ENCODE measurements around the gene PCDHGA12.
"Not testable (repeated sequence)": the region's sequence is repeated elsewhere in the genome, so short reads cannot be mapped to it uniquely, and the experiment has no call there.

The PCDHGA12 gene

GRCh38 chr5:141407790-141408505 is 22.4 kb upstream of the PCDHGA12 start, which contains the start of gene PCDHGB6:
PCDHGB6 (plus strand) TSS chr5:141408021; CDS start chr5:141408203, 182 bp downstream.
- peak; percentile 84 for FAIRE-seq
- DNase-seq (ENCODE audit: insufficient read length, low spot score), result peak; percentile 44

GRCh38 chr5:141409598-141410306 is 20.6 kb upstream of the PCDHGA12 start:
- no peak for FAIRE-seq
- no peak for DNase-seq (ENCODE audit: insufficient read length, low spot score)

- no peak for FAIRE-seq
- no peak for DNase-seq (ENCODE audit: insufficient read length, low spot score)
Observed at GRCh38 chr5:141411575-141411974, 18.7 kb upstream of the PCDHGA12 start.

- FAIRE-seq (peak; percentile 23), DNase-seq (ENCODE audit: insufficient read length, low spot score) (peak; percentile 68)
Observed at GRCh38 chr5:141412854-141413539, 17.3 kb upstream of the PCDHGA12 start, which contains the start of gene PCDHGA10. PCDHGA10 (plus strand) TSS chr5:141412987; CDS start chr5:141413176, 189 bp downstream.

GRCh38 chr5:141413540-141414069 is 16.7 kb upstream of the PCDHGA12 start:
- FAIRE-seq, result no peak
- DNase-seq (ENCODE audit: insufficient read length, low spot score), result no peak

- not testable (repeated sequence) for DNase-seq (ENCODE audit: insufficient read length, low spot score); FAIRE-seq
Observed at GRCh38 chr5:141414548-141415274, 15.6 kb upstream of the PCDHGA12 start.

- FAIRE-seq; DNase-seq (ENCODE audit: insufficient read length, low spot score): not testable (repeated sequence)
Observed at GRCh38 chr5:141415275-141415618, 15.1 kb upstream of the PCDHGA12 start.

- DNase-seq (ENCODE audit: insufficient read length, low spot score) (peak; percentile 65), FAIRE-seq (peak; percentile 68)
Observed at GRCh38 chr5:141417494-141418172, 12.7 kb upstream of the PCDHGA12 start, which contains the start of gene PCDHGB7. PCDHGB7 (plus strand) TSS chr5:141417677; CDS start chr5:141417860, 183 bp downstream.

- no peak for FAIRE-seq
- no peak for DNase-seq (ENCODE audit: insufficient read length, low spot score)
Observed at GRCh38 chr5:141419074-141419880, 11.0 kb upstream of the PCDHGA12 start.

- DNase-seq (ENCODE audit: insufficient read length, low spot score) (peak; percentile 48), FAIRE-seq (peak; percentile 73)
Observed at GRCh38 chr5:141420855-141421488, 9.3 kb upstream of the PCDHGA12 start, which contains the start of gene PCDHGA11. PCDHGA11 (plus strand) TSS chr5:141421051; CDS start chr5:141421228, 177 bp downstream.

- FAIRE-seq (no peak), DNase-seq (ENCODE audit: insufficient read length, low spot score) (no peak)
Observed at GRCh38 chr5:141421489-141421855, 8.8 kb upstream of the PCDHGA12 start.

- FAIRE-seq (no peak), DNase-seq (ENCODE audit: insufficient read length, low spot score) (no peak)
Observed at GRCh38 chr5:141422742-141423291, 7.5 kb upstream of the PCDHGA12 start.

GRCh38 chr5:141427783-141428426 is 2.4 kb upstream of the PCDHGA12 start:
- no peak for DNase-seq (ENCODE audit: insufficient read length, low spot score)
- no peak for FAIRE-seq

- FAIRE-seq, result no peak
- DNase-seq (ENCODE audit: insufficient read length, low spot score), result no peak
Observed at GRCh38 chr5:141431286-141431685, 979 bp downstream of the PCDHGA12 start.

- FAIRE-seq; DNase-seq (ENCODE audit: insufficient read length, low spot score): not testable (repeated sequence)
Observed at GRCh38 chr5:141432308-141432707, 2.0 kb downstream of the PCDHGA12 start.

- DNase-seq (ENCODE audit: insufficient read length, low spot score); FAIRE-seq: not testable (repeated sequence)
Observed at GRCh38 chr5:141432726-141433125, 2.4 kb downstream of the PCDHGA12 start.

GRCh38 chr5:141434006-141434405 is 3.7 kb downstream of the PCDHGA12 start:
- DNase-seq (ENCODE audit: insufficient read length, low spot score) (no peak), FAIRE-seq (no peak)
